ENCODE results near the gene MYOG.
A peak's percentile ranks its signal among the peaks of the same experiment; 100 is the strongest.

Gene MYOG

GRCh38 chr1:203054642-203055041 is 31.2 kb downstream of the MYOG start:
- H3K9me3 ChIP-seq (ENCODE audit: control insufficient read depth, low read length) = no peaks in the 10 kb centered on the region
- no peaks in the 10 kb centered on the region for H3K36me3 ChIP-seq (ENCODE audit: control insufficient read depth, insufficient read depth, low read length)
- no peak overlapping the region for H3K4me3 ChIP-seq (ENCODE audit: extremely low read depth, insufficient read depth, low read length, poor library complexity, severe bottlenecking)
- 60 to 90% methylated on average over 1 to 2 of the region's 5 CpGs for WGBS, 2 experiments (ENCODE audit: insufficient coverage in 2 of 2)
- no peaks in the 10 kb centered on the region for H3K4me1 ChIP-seq (ENCODE audit: control insufficient read depth, insufficient read depth, low read length, poor library complexity, severe bottlenecking)
- no peak overlapping the region for H3K27ac ChIP-seq (ENCODE audit: low read depth, low read length, severe bottlenecking)

DNA sequence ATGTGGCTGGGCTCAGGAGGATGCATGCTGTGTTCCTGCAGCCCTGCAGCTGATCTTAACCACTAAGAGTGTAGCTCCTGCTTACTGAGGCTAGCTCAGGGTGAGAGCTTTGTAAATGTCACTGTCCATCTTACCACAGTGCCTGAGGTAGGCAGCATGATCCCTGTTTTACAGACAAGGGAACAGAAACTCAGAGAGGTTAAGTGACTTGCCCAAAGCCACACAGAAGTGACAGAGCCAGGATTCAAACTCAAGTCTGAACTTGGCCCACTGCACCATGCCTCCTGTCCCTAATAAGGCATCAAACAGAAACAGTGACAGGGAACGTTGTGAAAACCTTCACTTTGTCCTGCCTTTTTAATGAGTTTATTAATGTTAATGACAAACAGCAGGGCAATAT is 31.6 kb downstream of the MYOG start:
- H3K9me3 ChIP-seq (ENCODE audit: control insufficient read depth, low read length) = no peaks in the 10 kb centered on the region
- H3K4me3 ChIP-seq (ENCODE audit: extremely low read depth, insufficient read depth, low read length, poor library complexity, severe bottlenecking) = no peak overlapping the region
- H3K27ac ChIP-seq (ENCODE audit: low read depth, low read length, severe bottlenecking) = no peak overlapping the region
- no peaks in the 10 kb centered on the region for H3K36me3 ChIP-seq (ENCODE audit: control insufficient read depth, insufficient read depth, low read length)
- no CpG with 5 or more reads among the region's 1 CpG for WGBS, 2 experiments (ENCODE audit: insufficient coverage in 2 of 2)
- H3K4me1 ChIP-seq (ENCODE audit: control insufficient read depth, insufficient read depth, low read length, poor library complexity, severe bottlenecking) = no peaks in the 10 kb centered on the region

DNA sequence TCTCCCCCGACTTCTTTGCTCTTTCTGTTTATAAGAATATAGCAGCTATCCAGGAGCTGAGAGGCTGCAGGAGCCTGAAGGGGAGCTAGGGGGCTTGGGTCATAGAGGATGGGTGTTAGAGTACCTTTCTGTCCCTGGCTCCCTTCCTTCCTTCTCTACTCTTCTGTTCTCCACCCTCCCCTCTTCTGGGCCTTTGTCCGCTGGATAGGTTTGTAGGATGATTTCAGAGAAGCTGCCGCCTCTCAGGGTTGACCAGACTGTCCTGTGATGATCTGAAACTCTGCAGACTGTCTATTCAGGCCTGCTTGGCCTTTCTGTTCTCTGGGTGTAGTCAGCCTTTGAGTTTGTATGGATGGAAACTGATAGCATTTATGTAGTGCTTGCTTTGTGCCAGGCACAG is 33.2 kb downstream of the MYOG start:
- H3K4me1 ChIP-seq (ENCODE audit: control insufficient read depth, insufficient read depth, low read length, poor library complexity, severe bottlenecking) = peaks cover 7% of the 10 kb centered on the region
- H3K27ac ChIP-seq (ENCODE audit: low read depth, low read length, severe bottlenecking) = no peak overlapping the region
- no peaks in the 10 kb centered on the region for H3K36me3 ChIP-seq (ENCODE audit: control insufficient read depth, insufficient read depth, low read length)
- no peaks in the 10 kb centered on the region for H3K9me3 ChIP-seq (ENCODE audit: control insufficient read depth, low read length)
- WGBS, 2 experiments (ENCODE audit: insufficient coverage in 2 of 2) = no CpG with 5 or more reads among the region's 3 CpGs
- no peak overlapping the region for H3K4me3 ChIP-seq (ENCODE audit: extremely low read depth, insufficient read depth, low read length, poor library complexity, severe bottlenecking)

GRCh38 chr1:203051841-203052324 is 33.9 kb downstream of the MYOG start:
- H3K27ac ChIP-seq (ENCODE audit: low read depth, low read length, severe bottlenecking) = no peak overlapping the region
- H3K36me3 ChIP-seq (ENCODE audit: control insufficient read depth, insufficient read depth, low read length) = no peaks in the 10 kb centered on the region
- 87 to 95% methylated on average over 12 to 17 of the region's 20 CpGs for WGBS, 2 experiments (ENCODE audit: insufficient coverage in 2 of 2)
- H3K4me3 ChIP-seq (ENCODE audit: extremely low read depth, insufficient read depth, low read length, poor library complexity, severe bottlenecking) = no peak overlapping the region
- peaks cover 13% of the 10 kb centered on the region for H3K4me1 ChIP-seq (ENCODE audit: control insufficient read depth, insufficient read depth, low read length, poor library complexity, severe bottlenecking)
- H3K9me3 ChIP-seq (ENCODE audit: control insufficient read depth, low read length) = no peaks in the 10 kb centered on the region

DNA sequence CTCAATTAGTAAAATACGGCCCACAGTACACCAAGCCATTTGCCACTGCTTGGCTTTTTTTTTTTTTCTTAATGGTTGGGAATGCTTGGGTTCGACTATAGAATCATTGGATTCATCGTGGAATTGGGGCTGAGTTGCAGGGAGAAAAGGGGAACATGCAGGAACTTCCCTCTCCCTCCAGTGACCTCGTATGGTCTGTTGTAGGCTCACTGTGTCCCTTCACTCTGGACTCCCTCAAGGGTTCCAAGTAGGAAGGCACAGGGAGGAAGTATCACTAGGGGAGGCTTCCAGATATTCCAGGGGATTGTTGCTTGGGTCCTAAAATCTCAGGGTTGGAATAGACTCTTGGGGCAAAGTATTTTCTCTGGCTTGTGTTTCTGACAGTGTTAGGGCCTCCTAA is 35.0 kb downstream of the MYOG start:
- H3K27ac ChIP-seq (ENCODE audit: low read depth, low read length, severe bottlenecking) = no peak overlapping the region
- H3K36me3 ChIP-seq (ENCODE audit: control insufficient read depth, insufficient read depth, low read length) = no peaks in the 10 kb centered on the region
- H3K4me3 ChIP-seq (ENCODE audit: extremely low read depth, insufficient read depth, low read length, poor library complexity, severe bottlenecking) = no peak overlapping the region
- peaks cover 20% of the 10 kb centered on the region for H3K4me1 ChIP-seq (ENCODE audit: control insufficient read depth, insufficient read depth, low read length, poor library complexity, severe bottlenecking)
- WGBS, 2 experiments (ENCODE audit: insufficient coverage in 2 of 2) = 100% methylated on average over 1 of the region's 4 CpGs; no CpG with 5 or more reads in 1 of the 2 experiments
- no peaks in the 10 kb centered on the region for H3K9me3 ChIP-seq (ENCODE audit: control insufficient read depth, low read length)

GRCh38 chr1:203049576-203050180 is 36.1 kb downstream of the MYOG start:
- WGBS, 2 experiments (ENCODE audit: insufficient coverage in 2 of 2) = 91 to 97% methylated on average over 9 to 13 of the region's 14 CpGs
- no peak overlapping the region for H3K27ac ChIP-seq (ENCODE audit: low read depth, low read length, severe bottlenecking)
- H3K4me1 ChIP-seq (ENCODE audit: control insufficient read depth, insufficient read depth, low read length, poor library complexity, severe bottlenecking) = peaks cover 20% of the 10 kb centered on the region
- H3K36me3 ChIP-seq (ENCODE audit: control insufficient read depth, insufficient read depth, low read length) = no peaks in the 10 kb centered on the region
- no peaks in the 10 kb centered on the region for H3K9me3 ChIP-seq (ENCODE audit: control insufficient read depth, low read length)
- no peak overlapping the region for H3K4me3 ChIP-seq (ENCODE audit: extremely low read depth, insufficient read depth, low read length, poor library complexity, severe bottlenecking)

DNA sequence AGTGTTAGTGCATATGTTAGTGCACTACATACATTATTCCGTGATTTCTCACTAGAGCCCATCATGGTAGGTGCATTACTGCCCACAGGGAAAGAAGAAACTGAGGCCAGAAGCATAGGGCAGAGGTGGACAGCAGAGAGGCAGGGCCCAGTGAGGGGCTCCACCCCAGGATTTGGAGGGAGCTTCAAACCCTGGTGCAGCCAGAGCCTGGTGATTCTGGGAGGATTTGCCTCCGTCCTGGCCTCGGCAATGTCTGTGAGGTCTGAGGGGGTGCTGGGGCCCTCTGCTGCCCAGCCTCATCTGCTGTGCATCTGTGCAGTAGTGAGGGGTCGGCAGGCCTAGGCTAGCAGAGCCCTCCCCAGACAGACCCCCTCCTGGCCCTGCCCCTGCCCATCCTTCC is 36.7 kb downstream of the MYOG start:
- no peaks in the 10 kb centered on the region for H3K9me3 ChIP-seq (ENCODE audit: control insufficient read depth, low read length)
- H3K4me1 ChIP-seq (ENCODE audit: control insufficient read depth, insufficient read depth, low read length, poor library complexity, severe bottlenecking) = peaks cover 20% of the 10 kb centered on the region
- no peak overlapping the region for H3K27ac ChIP-seq (ENCODE audit: low read depth, low read length, severe bottlenecking)
- H3K36me3 ChIP-seq (ENCODE audit: control insufficient read depth, insufficient read depth, low read length) = no peaks in the 10 kb centered on the region
- H3K4me3 ChIP-seq (ENCODE audit: extremely low read depth, insufficient read depth, low read length, poor library complexity, severe bottlenecking) = no peak overlapping the region
- WGBS, 2 experiments (ENCODE audit: insufficient coverage in 2 of 2) = 73 to 88% methylated on average over 2 to 3 of the region's 4 CpGs

DNA sequence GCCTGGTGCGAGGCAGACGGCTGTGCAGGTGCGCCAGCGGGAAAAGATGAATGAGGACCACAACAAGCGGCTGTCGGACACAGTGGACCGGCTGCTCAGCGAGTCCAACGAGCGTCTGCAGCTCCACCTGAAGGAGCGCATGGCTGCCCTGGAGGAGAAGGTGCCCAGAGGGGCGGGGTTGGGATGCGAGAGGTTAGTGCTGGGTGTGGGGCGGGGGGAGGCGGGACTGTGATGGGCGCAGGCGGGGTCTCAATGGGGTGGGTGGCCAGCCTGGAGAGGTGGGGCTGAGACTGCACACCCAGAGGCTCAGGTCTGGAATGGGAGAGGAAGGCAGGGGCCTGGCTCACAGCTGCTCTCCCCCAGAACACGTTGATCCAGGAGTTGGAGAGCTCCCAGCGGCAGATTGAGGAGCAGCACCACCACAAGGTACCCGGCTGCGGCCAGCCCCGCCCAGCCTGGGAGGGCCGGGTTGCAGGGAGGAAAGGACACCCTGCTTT is 37.2 kb downstream of the MYOG start:
- H3K4me1 ChIP-seq (ENCODE audit: control insufficient read depth, insufficient read depth, low read length, poor library complexity, severe bottlenecking) = peaks cover 20% of the 10 kb centered on the region
- H3K36me3 ChIP-seq (ENCODE audit: control insufficient read depth, insufficient read depth, low read length) = no peaks in the 10 kb centered on the region
- no peak overlapping the region for H3K27ac ChIP-seq (ENCODE audit: low read depth, low read length, severe bottlenecking)
- no peak overlapping the region for H3K4me3 ChIP-seq (ENCODE audit: extremely low read depth, insufficient read depth, low read length, poor library complexity, severe bottlenecking)
- 69 to 71% methylated on average over 19 of the region's 23 CpGs for WGBS, 2 experiments (ENCODE audit: insufficient coverage in 2 of 2)
- no peaks in the 10 kb centered on the region for H3K9me3 ChIP-seq (ENCODE audit: control insufficient read depth, low read length)

DNA sequence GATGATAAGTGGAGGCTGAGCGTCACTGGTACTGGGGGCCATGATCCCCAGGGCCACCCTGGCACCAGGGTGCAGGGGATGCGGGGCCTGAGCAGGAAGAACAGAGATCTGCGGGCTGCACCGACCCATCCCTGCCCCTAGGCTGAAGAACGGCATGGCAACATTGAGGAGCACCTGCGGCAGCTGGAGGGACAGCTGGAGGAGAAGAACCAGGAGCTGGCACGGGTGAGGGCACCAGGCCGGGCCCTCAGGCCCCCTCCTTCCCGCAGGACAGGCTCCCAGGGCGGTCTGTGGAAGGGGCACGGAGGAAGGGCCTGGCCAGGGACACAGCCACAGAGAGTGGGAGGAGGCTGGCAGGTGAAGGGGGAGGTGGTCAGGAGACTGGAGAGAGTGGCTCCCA is 37.7 kb downstream of the MYOG start:
- H3K4me1 ChIP-seq (ENCODE audit: control insufficient read depth, insufficient read depth, low read length, poor library complexity, severe bottlenecking) = peaks cover 20% of the 10 kb centered on the region
- no peak overlapping the region for H3K4me3 ChIP-seq (ENCODE audit: extremely low read depth, insufficient read depth, low read length, poor library complexity, severe bottlenecking)
- no peaks in the 10 kb centered on the region for H3K36me3 ChIP-seq (ENCODE audit: control insufficient read depth, insufficient read depth, low read length)
- H3K9me3 ChIP-seq (ENCODE audit: control insufficient read depth, low read length) = no peaks in the 10 kb centered on the region
- 91 to 96% methylated on average over 9 to 11 of the region's 11 CpGs for WGBS, 2 experiments (ENCODE audit: insufficient coverage in 2 of 2)
- H3K27ac ChIP-seq (ENCODE audit: low read depth, low read length, severe bottlenecking) = no peak overlapping the region

- H3K4me3 ChIP-seq (ENCODE audit: extremely low read depth, insufficient read depth, low read length, poor library complexity, severe bottlenecking) = no peak overlapping the region
- WGBS, 2 experiments (ENCODE audit: insufficient coverage in 2 of 2) = 87% methylated on average over 11 to 15 of the region's 15 CpGs
Observed at GRCh38 chr1:203046984-203047630, 38.7 kb downstream of the MYOG start.

More at GRCh38 chr1:203046984-203047630, 38.7 kb downstream of the MYOG start:
- Histone ChIP-seq H3K4me1 (ENCODE audit: control insufficient read depth, insufficient read depth, low read length, poor library complexity, severe bottlenecking) (peaks cover 20% of the 10 kb centered on the region), H3K27ac (ENCODE audit: low read depth, low read length, severe bottlenecking) (peak overlapping the region; percentile 13), H3K36me3 (ENCODE audit: control insufficient read depth, insufficient read depth, low read length) (no peaks in the 10 kb centered on the region), H3K9me3 (ENCODE audit: control insufficient read depth, low read length) (no peaks in the 10 kb centered on the region)

Data from mesodermal cell (in vitro differentiated cells).